GM19351 (cell line): ENCODE results near the gene UVRAG.

Experiments used
- ATAC-seq: cut with Tn5 transposase; IDR thresholded peaks from one replicate; pipeline ENCODE4 v1.9.1; 2021; ENCODE audit warnings: mild to moderate bottlenecking, moderate library complexity; ENCODE audit not compliant: unreplicated experiment

UVRAG gene

GRCh38 chr11:75996523-75997442 lies 181.8 kb downstream of the UVRAG start:
- ATAC-seq = no peak

- ATAC-seq = no peak
Observed at GRCh38 chr11:76004400-76004799, 189.4 kb downstream of the UVRAG start.

DNA sequence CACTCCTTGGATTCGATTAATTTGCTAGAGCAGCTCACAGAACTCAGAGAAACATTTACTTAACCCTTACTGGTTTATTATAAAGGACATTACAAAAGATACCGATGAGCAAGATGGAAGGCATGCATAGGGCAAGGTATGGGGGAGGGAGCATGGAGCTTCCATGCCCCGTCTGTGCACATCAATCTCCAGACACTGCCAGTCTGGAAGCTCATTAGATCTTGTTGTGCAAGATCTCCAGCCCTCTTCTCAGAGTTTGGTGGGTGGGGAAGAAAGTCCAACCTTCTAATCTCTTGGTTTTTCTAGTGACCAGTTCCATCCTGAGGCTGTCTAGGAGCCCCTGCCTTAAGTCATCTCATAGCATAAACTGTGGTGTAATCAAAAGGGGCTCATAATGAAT lies 190.7 kb downstream of the UVRAG start:
- ATAC-seq = no peak

- ATAC-seq = no peak
Observed at GRCh38 chr11:76007166-76007565, 192.2 kb downstream of the UVRAG start.

- no peak for ATAC-seq
Observed at GRCh38 chr11:76008474-76008873, 193.5 kb downstream of the UVRAG start.

GRCh38 chr11:76010051-76010450 lies 195.0 kb downstream of the UVRAG start:
- ATAC-seq = no peak

DNA sequence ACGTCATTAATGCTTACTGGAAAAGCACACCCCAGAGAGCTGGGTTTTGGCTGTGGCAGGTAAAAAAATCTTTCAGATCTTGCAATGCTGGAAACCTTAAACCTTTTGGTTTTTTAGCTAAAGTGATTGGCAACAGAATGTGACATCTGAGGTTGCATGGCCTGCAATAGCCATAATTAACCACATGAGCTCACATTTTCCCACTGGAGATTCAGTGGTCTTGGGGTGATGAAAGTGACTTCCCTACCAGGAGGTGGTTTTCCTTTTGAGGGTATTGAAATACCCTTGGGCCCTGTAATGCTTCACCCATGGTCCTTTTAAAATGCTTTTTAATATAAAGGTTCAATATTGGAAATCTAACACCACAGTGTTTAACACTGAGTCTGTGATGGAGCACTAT lies 198.5 kb downstream of the UVRAG start:
- no peak for ATAC-seq

DNA sequence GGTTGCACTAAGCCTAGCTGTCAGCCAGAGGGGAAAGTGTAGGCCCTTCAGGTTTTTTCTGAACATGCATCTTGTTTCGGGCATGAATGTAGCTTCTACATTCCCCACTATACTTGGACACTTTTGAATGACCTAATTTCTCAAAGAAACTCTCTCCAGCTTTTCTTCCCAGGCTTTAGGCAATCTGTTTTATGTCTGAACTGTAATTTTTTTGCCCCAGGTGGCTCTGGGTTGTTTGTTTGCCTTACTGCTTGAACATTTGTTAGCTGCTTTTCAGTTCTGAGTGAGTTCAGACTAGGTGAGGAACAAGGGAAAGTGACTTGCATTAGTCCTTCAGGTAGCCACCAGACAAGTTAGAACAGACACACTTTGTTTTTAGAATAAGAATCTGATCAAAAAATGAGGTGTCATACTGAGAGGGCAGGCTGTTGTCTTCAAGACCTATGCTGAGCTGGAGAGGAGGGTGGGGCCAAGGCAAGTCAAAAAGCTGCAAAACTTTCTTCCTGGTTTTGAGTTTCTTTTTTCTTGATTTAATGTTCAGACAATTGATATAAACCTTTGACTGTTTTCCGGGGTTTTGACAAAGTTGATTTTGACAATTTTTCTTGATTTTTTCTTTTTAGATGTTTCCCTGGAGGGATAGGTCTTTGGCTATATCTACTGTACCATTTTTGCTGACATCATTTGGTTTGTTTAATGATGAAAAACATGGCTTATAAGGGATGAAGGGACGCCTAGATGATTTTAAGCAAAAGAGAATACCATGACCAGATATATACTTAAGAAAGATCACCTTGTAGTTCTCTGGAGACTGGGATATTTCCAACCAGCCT lies 208.4 kb downstream of the UVRAG start:
- no peak for ATAC-seq

GRCh38 chr11:76025068-76025467 lies 210.1 kb downstream of the UVRAG start:
- no peak for ATAC-seq

DNA sequence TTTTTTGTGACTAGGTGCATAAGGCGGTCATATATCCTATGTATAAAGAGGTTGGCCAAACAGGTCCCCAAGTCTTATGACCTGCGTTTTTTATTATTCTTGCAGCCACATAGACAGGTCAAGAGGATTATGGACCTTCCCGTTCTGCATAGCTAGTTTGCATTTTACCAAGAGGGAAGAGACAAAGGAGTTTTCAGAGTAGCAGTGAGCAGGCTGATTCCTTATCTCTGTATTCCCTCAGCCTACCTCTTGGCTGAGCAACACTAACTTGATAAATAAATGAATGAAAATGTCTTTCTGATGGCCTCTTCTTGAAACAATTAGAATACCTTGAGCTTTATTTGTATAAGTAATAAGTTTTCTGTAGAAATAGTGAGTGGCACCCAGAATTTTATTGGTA lies 210.8 kb downstream of the UVRAG start:
- no peak for ATAC-seq

- ATAC-seq = no peak
Observed at GRCh38 chr11:76026281-76026680, 211.3 kb downstream of the UVRAG start.

DNA sequence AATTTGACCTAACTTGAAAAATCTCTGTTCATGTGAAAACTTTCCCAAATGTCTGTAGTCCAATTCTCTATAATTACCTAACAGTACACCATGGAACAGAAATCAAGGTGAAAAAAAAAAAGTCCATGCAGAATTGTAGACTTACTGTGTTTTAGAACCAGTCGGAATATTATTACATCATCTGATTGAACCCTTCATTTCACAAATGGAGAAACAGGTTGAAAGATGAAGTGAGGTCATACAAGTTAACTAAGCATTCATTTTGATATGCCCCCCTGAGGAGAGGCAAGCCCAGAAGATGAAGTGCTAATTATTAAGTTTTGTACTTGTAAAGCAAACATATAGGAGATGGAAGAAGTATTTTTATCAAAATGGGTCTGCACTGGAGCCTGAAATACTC lies 211.9 kb downstream of the UVRAG start:
- no peak for ATAC-seq

GRCh38 chr11:76030286-76030685 lies 215.3 kb downstream of the UVRAG start:
- no peak for ATAC-seq

- ATAC-seq = no peak
Observed at GRCh38 chr11:76030968-76031590, 216.1 kb downstream of the UVRAG start.

- ATAC-seq = peak; percentile 69
Observed at GRCh38 chr11:76033699-76034098, 218.7 kb downstream of the UVRAG start.

- no peak for ATAC-seq
Observed at GRCh38 chr11:76035020-76035419, 220.0 kb downstream of the UVRAG start.

DNA sequence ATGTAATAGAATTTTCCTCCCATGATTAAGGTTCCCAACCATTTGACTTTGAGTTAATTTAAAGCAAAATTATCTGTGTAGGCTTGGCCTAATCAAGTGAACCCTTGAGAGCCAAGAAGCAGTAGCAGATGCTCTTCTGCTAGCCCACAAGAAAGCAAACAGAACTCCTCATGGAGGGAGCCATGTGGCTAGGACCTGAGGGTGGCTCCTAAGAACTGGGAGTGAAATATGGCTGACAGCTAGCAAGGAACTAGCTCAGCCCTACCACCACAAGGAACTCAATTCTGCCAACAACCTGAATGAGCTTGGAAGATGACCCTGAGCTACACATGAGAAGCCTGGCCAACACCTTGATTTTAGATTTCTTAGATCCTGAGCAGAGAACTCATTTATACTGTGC lies 223.6 kb downstream of the UVRAG start:
- no peak for ATAC-seq

- no peak for ATAC-seq
Observed at GRCh38 chr11:76041208-76041607, 226.2 kb downstream of the UVRAG start.

DNA sequence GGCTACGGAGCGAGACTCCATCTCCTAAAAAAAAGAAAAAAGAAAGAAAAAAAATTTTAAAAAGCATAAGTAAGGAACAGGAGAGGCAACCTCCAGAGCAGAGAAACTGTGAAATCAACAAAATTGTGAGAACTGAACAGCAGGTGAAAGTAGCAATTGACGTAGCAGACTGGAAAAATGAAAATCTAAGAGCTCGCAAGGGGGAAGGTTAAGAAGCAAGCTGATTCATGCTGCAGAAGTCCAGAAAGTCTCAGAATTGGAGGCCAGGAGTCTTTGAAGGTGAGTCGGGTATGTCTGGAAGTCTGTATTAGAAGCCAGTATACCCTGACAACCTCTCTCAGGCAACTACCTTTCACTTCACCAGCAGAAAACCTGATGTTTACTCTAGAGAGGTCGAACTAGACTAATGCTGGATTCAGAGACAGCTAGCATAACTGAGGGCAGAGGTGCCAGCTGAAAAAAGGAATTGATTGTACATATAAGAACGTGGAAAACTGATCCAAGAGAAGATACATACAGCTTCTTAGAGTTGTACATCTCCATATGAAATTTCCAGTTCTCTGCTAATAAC lies 229.8 kb downstream of the UVRAG start:
- no peak for ATAC-seq

- no peak for ATAC-seq
Observed at GRCh38 chr11:76047231-76047630, 232.2 kb downstream of the UVRAG start.

- ATAC-seq = no peak
Observed at GRCh38 chr11:76047766-76048165, 232.8 kb downstream of the UVRAG start.
